ENCODE data around the gene ATP6V1C2. TPM values are rescaled to one million over a fixed set of nuclear protein-coding genes. Genes with fewer than 3 reads are reported as not detected.

The ATP6V1C2 gene
- total RNA-seq, 1 donor from 2014 or later = not detected

DNA sequence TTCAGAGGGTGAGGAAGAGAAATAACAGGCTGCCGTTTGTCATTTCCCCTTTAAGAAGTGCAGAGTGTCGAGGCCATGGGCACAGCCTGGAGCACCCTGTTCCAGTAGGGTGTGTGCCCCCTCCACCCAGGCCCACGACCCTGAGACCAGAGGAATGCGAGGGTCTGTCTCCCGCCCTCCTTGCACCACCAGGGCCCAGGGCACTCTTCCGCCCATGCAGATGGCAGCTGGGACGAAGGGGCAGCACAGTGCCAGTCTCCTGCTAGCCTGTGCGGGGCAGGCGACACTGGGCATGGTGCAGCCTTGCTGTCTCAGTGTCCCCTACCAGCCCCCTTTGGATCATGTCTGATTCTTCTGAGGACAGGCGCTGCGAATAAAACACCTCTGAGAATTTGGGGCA lies 106.9 kb downstream of the ATP6V1C2 start:
- TF ChIP-seq, protein P1, sequence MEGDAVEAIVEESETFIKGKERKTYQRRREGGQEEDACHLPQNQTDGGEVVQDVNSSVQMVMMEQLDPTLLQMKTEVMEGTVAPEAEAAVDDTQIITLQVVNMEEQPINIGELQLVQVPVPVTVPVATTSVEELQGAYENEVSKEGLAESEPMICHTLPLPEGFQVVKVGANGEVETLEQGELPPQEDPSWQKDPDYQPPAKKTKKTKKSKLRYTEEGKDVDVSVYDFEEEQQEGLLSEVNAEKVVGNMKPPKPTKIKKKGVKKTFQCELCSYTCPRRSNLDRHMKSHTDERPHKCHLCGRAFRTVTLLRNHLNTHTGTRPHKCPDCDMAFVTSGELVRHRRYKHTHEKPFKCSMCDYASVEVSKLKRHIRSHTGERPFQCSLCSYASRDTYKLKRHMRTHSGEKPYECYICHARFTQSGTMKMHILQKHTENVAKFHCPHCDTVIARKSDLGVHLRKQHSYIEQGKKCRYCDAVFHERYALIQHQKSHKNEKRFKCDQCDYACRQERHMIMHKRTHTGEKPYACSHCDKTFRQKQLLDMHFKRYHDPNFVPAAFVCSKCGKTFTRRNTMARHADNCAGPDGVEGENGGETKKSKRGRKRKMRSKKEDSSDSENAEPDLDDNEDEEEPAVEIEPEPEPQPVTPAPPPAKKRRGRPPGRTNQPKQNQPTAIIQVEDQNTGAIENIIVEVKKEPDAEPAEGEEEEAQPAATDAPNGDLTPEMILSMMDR (IDR thresholded peaks at IDR 0.05) = no peak
- peaks cover 32% of the 10 kb centered on the region for H3K27me3 Mint-ChIP-seq (ENCODE audit: low read depth)
- no peak overlapping the region for H3K4me3 Mint-ChIP-seq (ENCODE audit: unreplicated experiment)

DNA sequence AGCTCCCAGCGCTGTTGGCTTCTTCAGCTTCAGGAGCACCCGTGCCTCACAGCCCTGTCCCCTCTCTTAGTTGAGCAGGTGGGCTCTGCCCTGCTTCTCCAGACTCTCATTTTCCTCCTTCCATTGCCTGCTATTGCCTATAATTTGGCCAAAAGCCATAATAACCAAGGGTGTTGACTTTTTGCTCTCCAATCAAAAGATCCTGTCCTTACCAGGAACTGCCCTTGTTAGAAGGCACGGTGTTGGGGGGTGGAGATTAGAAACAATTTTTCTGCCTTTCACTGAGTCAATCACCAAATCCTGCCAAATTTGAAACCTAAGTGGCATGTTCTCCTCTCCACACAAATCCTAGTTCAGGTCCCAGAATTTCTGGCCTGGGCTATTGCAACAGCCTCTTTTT lies 107.9 kb downstream of the ATP6V1C2 start:
- Mint-ChIP-seq H3K4me3 (ENCODE audit: unreplicated experiment) (no peak overlapping the region), H3K36me3 (ENCODE audit: low read depth) (no peaks in the 10 kb centered on the region), H3K4me1 (ENCODE audit: low read depth) (peaks cover 6% of the 10 kb centered on the region), H3K27me3 (ENCODE audit: low read depth) (peaks cover 32% of the 10 kb centered on the region), H3K9me3 (ENCODE audit: low read depth) (peaks cover 9% of the 10 kb centered on the region), H3K27ac (ENCODE audit: unreplicated experiment) (no peak overlapping the region)
- TF ChIP-seq, protein P1 (IDR thresholded peaks at IDR 0.05) = no peak
- no peak for DNase-seq (ENCODE audit: low spot score)

More for the DNA sequence above, 106.9 kb downstream of the ATP6V1C2 start:
- H3K27ac Mint-ChIP-seq (ENCODE audit: unreplicated experiment) = no peak overlapping the region
- no peaks in the 10 kb centered on the region for H3K36me3 Mint-ChIP-seq (ENCODE audit: low read depth)
- peaks cover 9% of the 10 kb centered on the region for H3K9me3 Mint-ChIP-seq (ENCODE audit: low read depth)
- peaks cover 6% of the 10 kb centered on the region for H3K4me1 Mint-ChIP-seq (ENCODE audit: low read depth)
- DNase-seq (ENCODE audit: low spot score) = no peak

DNA sequence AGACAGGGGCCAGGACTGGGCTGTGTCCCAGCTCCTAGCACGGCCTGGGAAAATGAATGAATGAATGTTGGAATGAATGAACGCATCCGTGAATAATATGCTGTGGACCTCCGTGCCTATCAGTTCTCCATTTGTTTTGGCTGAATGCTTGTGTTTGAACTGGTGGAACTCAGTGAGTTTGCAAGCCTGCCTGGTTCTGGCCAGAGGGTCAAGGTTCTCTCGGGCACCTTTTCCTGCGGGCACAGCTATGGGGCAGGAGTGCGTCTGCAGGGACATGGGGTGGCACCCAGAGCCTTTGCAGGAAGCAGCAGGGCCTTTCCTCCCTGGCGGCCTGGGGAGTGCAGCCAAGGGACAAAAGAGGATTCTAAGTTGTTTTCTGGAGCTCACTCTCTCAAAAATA lies 108.8 kb downstream of the ATP6V1C2 start:
- peaks cover 31% of the 10 kb centered on the region for H3K27me3 Mint-ChIP-seq (ENCODE audit: low read depth)
- H3K9me3 Mint-ChIP-seq (ENCODE audit: low read depth) = peaks cover 9% of the 10 kb centered on the region
- H3K4me3 Mint-ChIP-seq (ENCODE audit: unreplicated experiment) = no peak overlapping the region
- H3K4me1 Mint-ChIP-seq (ENCODE audit: low read depth) = peaks cover 6% of the 10 kb centered on the region
- no peak overlapping the region for H3K27ac Mint-ChIP-seq (ENCODE audit: unreplicated experiment)
- no peak for DNase-seq (ENCODE audit: low spot score)
- TF ChIP-seq, protein P1 (IDR thresholded peaks at IDR 0.05) = no peak
- no peaks in the 10 kb centered on the region for H3K36me3 Mint-ChIP-seq (ENCODE audit: low read depth)

DNA sequence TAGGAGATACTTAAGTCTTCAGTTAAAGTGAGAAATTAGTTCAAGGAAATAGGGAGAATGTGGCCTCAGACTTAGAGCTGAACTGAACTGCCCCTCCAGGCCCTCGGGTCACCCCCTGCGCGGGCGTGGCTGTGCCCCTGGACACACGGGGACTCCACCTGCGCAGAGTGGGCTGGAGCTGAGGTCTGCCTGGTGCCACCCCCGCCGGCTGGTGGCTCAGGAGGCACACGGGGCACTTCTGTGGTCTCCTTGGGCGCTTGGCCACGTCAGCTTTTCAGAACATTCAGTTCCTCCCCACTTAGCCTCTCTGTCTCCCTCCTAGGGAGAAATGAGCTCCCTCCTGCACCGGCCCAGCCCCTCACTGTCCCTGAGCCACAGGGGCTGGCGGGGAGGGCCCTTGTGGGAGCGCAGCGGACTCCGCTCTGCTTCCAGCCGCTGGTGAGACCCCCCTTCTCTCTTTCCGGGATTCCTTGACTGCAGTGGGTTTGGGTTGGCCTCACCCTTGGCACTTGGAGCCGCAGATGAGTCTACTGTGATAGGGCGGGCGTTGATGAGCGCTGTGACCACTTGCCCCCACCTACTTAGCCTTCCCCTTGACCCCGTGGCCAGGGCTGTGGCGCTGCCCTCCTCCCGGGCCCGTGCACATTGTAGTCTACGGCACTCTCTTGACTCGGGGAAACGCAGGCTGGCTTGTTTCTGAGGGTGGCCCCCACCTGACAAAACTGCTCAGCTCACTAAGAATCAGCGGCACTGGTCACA lies 109.4 kb downstream of the ATP6V1C2 start:
- Mint-ChIP-seq H3K4me3 (ENCODE audit: unreplicated experiment) (no peak overlapping the region), H3K27me3 (ENCODE audit: low read depth) (peaks cover 27% of the 10 kb centered on the region), H3K4me1 (ENCODE audit: low read depth) (peaks cover 6% of the 10 kb centered on the region), H3K9me3 (ENCODE audit: low read depth) (peaks cover 3% of the 10 kb centered on the region), H3K36me3 (ENCODE audit: low read depth) (no peaks in the 10 kb centered on the region), H3K27ac (ENCODE audit: unreplicated experiment) (no peak overlapping the region)
- no peak for DNase-seq (ENCODE audit: low spot score)
- TF ChIP-seq, protein P1 (IDR thresholded peaks at IDR 0.05) = no peak

DNA sequence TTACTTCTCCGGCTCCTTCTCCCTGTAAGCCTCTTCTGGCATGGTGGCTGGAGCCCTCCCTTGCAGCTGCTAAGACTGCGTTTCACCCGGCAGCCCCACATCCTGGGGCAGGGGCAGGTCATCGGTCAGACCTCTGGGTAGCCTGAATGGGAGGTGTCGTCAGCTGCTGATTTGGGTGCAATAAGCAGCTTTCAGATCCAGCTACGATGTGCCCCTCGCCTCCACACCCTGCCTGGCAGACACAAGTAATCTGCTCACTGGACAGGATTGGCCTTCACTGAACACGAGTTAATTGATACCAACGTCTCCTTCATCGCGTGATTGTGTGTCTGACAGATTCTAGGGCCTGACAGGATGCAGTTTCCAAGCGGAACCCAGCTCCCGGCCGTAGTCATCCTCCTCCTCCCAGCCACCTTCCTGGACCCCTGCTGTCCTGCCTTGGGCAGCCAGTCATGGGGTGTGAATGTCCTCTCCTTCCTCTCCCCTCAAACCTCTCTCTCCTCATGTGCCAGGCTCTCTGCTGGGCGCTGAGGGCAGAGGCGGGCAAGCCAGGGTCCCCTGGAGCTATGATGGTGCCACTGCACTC lies 110.1 kb downstream of the ATP6V1C2 start:
- Mint-ChIP-seq H3K27me3 (ENCODE audit: low read depth) (peaks cover 24% of the 10 kb centered on the region), H3K27ac (ENCODE audit: unreplicated experiment) (no peak overlapping the region), H3K36me3 (ENCODE audit: low read depth) (no peaks in the 10 kb centered on the region), H3K4me1 (ENCODE audit: low read depth) (peaks cover 6% of the 10 kb centered on the region), H3K4me3 (ENCODE audit: unreplicated experiment) (peak overlapping the region; percentile 31), H3K9me3 (ENCODE audit: low read depth) (no peaks in the 10 kb centered on the region)
- TF ChIP-seq, protein P1 (IDR thresholded peaks at IDR 0.05) = no peak
- no peak for DNase-seq (ENCODE audit: low spot score)
